Gastrocnemius medialis (tissue), 4 donors: Measurements from ENCODE around the gene CLDN20. TPM values are rescaled to one million over a fixed set of nuclear protein-coding genes. Genes with fewer than 3 reads are reported as not detected.
"Not testable (repeated sequence)": the region's sequence is repeated elsewhere in the genome, so short reads cannot be mapped to it uniquely, and the experiment has no call there.

Experiments used
- ATAC-seq, 2 donors: fragments of 150-250 bp; one replicate each; pipeline ENCODE4 v1.9.1; 2016
- DNase-seq, 2 donors: peaks; one replicate each; pipeline ENCODE4 v3.0.0-alpha.2; 2019
- H3K27ac ChIP-seq, 4 donors: fragments of 200-600 bp; sonication (generic); 1 replicate in 1 of 4; 2 replicates in 3 of 4; pipeline ENCODE4 v1.5.1; 2016 to 2018; ENCODE audit warnings: mild to moderate bottlenecking in 2 of 4, moderate library complexity in 1 of 4
- H3K27me3 ChIP-seq, 3 donors: fragments of 200-600 bp; sonication (generic) in 2 of 3; 1 replicate in 1 of 3; 2 replicates in 2 of 3; pipeline versions ENCODE4 v1.5.1 to v1.6.0; 2016 to 2019; ENCODE audit warnings: mild to moderate bottlenecking in 1 of 3, moderate library complexity in 1 of 3
- H3K36me3 ChIP-seq, 2 donors: fragments of 200-600 bp; sonication (generic) in 1 of 2; one replicate each; pipeline ENCODE4 v1.5.1; 2017 to 2018
- H3K4me1 ChIP-seq, 2 donors: fragments of 200-600 bp; sonication (generic) in 1 of 2; one replicate each; pipeline ENCODE4 v1.5.1; 2016 to 2017; ENCODE audit warnings: mild to moderate bottlenecking in 2 of 2
- H3K4me3 ChIP-seq, 4 donors: fragments of 200-600 bp; sonication (generic) in 3 of 4; 1 replicate in 1 of 4; 2 replicates in 3 of 4; pipeline ENCODE4 v1.5.1; 2016 to 2019; ENCODE audit warnings: mild to moderate bottlenecking in 2 of 4
- H3K9me3 ChIP-seq, 3 donors: fragments of 200-600 bp; sonication (generic) in 2 of 3; 1 replicate in 1 of 3; 2 replicates in 2 of 3; pipeline ENCODE4 v1.5.1; 2016 to 2019
- CTCF ChIP-seq, 5 experiments: fragments of 450-650 bp in 3 of 5; fragments of 200-600 bp in 2 of 5; sonication (generic) in 2 of 5; IDR thresholded peaks in 4 of 5; conservative IDR thresholded peaks in 1 of 5; 1 replicate in 4 of 5; 2 replicates in 1 of 5; pipeline ENCODE4 v1.5.1; 2016 to 2019; ENCODE audit warnings: antibody characterized with exemption in 5 of 5, mild to moderate bottlenecking in 3 of 5, moderate library complexity in 3 of 5
- POLR2A ChIP-seq, 2 donors: fragments of 450-650 bp; IDR thresholded peaks; one replicate each; pipeline ENCODE4 v1.6.1; 2017; ENCODE audit warnings: antibody characterized with exemption in 2 of 2, mild to moderate bottlenecking in 2 of 2, moderate library complexity in 2 of 2
- in situ Hi-C, 4 donors: fragments of 200-750 bp; cut with MboI; loops; one replicate each; pipeline versions ENCODE4 v1.15.0 to v1.8.0; 2017; ENCODE audit warnings: low sequenced_read_pairs in 4 of 4
- intact Hi-C: fragments of 100-400 bp; cut with DNase I; formaldehyde crosslinking; loops from one replicate; pipeline ENCODE4 v1.15.1; 2023; ENCODE audit warnings: low total_unique reads
- total RNA-seq, 4 donors: library from RNA; depleted of rRNA; stranded (reverse); fragments of >200 nt; gene quantifications; one replicate each; pipeline versions ENCODE4 v1.1.0 to v1.2.3, GENCODE V29; 2016

CLDN20 gene
- total RNA-seq, 4 donors from 2014 or later = not detected

DNA sequence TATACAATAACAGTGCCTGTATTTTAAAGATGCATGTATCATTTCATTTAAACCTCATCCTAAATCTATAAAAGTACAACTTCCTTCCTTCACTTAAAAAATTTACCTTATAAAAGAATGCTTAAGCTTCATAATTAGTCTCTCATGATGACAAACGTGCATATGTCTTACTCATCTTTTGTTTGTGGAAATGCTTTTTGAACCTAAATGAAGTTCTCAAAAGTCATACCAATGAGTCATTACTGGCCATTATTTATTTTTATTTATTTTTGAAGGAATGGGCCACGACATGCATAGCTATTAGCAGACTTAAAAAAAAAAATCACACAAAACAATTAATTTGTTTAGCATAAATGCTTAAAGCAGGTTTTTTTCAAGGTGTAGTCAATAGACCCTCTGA lies 46.8 kb downstream of the CLDN20 start:
- intact Hi-C loops (loop anchor here (5.0 to 10.0 kb wide), 5 partner anchors 58 to 1934 kb away; partner anchors contain the start of genes ARID1B and SCAF8), in situ Hi-C loops (loop anchor here in 1 of 4 donors (25.0 kb wide), 1 partner anchor 1477 kb away; the partner anchor contains the start of gene ARID1B)
- DNase-seq (no peak), ATAC-seq (no peak)
- no peak for TF ChIP-seq CTCF (IDR thresholded peaks at IDR 0.05 in 4 of 5, conservative IDR thresholded peaks at IDR 0.05 in 1 of 5)
- TF ChIP-seq POLR2A (IDR thresholded peaks at IDR 0.05) = no peak
- no peak overlapping the region for H3K4me3 ChIP-seq
- no peak overlapping the region for H3K27ac ChIP-seq
- peaks cover 2 to 10% of the 10 kb centered on the region in 2 donors for H3K4me1 ChIP-seq
- H3K9me3 ChIP-seq = no peaks in the 10 kb centered on the region
- H3K36me3 ChIP-seq = peaks cover 0 to 30% of the 10 kb centered on the region in 2 donors
- H3K27me3 ChIP-seq = no peaks in the 10 kb centered on the region

DNA sequence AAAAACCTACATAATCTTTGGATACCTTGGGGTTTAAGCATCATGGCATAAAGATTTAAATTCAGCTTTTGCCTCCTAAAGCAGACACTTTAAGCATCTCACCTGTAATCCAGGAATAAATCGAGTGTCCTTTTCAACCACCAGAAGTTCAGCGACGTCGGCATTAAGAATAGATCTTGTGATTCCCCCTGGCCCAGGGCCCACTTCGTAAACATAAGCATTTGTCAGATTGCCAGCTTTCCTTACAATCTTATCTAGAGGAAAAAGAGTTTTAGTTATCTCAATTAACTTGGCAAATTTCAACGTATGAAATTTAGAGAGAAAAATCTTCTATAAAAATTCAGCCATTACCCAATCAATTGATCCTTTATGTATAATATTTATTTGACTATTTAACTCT lies 47.3 kb downstream of the CLDN20 start:
- Histone ChIP-seq H3K4me1 (peaks cover 3 to 11% of the 10 kb centered on the region in 2 donors), H3K27me3 (no peaks in the 10 kb centered on the region), H3K9me3 (no peaks in the 10 kb centered on the region), H3K36me3 (peaks cover 0 to 30% of the 10 kb centered on the region in 2 donors), H3K27ac (no peak overlapping the region), H3K4me3 (no peak overlapping the region)
- DNase-seq = no peak
- intact Hi-C loops (loop anchor here (5.0 to 10.0 kb wide), 5 partner anchors 59 to 1934 kb away; partner anchors contain the start of genes ARID1B and SCAF8), in situ Hi-C loops (loop anchor here in 1 of 4 donors (25.0 kb wide), 1 partner anchor 1476 kb away; the partner anchor contains the start of gene ARID1B)
- no peak for ATAC-seq
- TF ChIP-seq CTCF (IDR thresholded peaks at IDR 0.05 in 4 of 5, conservative IDR thresholded peaks at IDR 0.05 in 1 of 5) (no peak), POLR2A (IDR thresholded peaks at IDR 0.05) (no peak)

DNA sequence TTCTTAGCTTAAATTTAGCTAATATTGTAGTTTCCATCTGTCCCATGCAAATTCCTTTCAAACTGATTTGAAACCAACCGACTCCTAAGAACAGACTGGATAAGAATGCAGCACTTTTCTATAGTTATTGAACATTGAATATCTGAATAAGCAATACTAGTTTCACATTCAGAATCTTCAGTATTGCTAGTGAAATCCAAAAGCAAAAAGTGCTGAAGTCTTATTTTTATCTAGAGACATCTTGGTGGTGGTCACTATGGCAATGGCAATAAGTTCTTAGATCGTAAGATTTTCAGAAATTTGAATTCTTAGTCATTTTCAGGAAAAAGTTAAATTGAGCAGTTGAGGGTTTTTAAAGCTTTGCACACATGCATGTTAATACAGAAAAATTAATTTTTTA lies 47.8 kb downstream of the CLDN20 start:
- TF ChIP-seq CTCF (IDR thresholded peaks at IDR 0.05 in 4 of 5, conservative IDR thresholded peaks at IDR 0.05 in 1 of 5) (no peak), POLR2A (IDR thresholded peaks at IDR 0.05) (no peak)
- Histone ChIP-seq H3K27ac (no peak overlapping the region), H3K36me3 (peaks cover 0 to 30% of the 10 kb centered on the region in 2 donors), H3K4me3 (no peak overlapping the region), H3K9me3 (no peaks in the 10 kb centered on the region), H3K27me3 (no peaks in the 10 kb centered on the region), H3K4me1 (peaks cover 3 to 11% of the 10 kb centered on the region in 2 donors)
- DNase-seq = no peak
- intact Hi-C loops (loop anchor here (5.0 to 10.0 kb wide), 5 partner anchors 59 to 1933 kb away; partner anchors contain the start of genes ARID1B and SCAF8), in situ Hi-C loops (loop anchor here in 1 of 4 donors (25.0 kb wide), 1 partner anchor 1476 kb away; the partner anchor contains the start of gene ARID1B)
- ATAC-seq = no peak

- peaks cover 3 to 11% of the 10 kb centered on the region in 2 donors for H3K4me1 ChIP-seq
- in situ Hi-C loops = loop anchor here in 1 of 4 donors (25.0 kb wide), 1 partner anchor 1474 kb away; the partner anchor contains the start of gene ARID1B
Observed at GRCh38 chr6:155312950-155313349, 49.1 kb downstream of the CLDN20 start.

GRCh38 chr6:155313602-155314091 lies 49.8 kb downstream of the CLDN20 start:
- in situ Hi-C loops (loop anchor here in 1 of 4 donors (25.0 kb wide), 1 partner anchor 1474 kb away; the partner anchor contains the start of gene ARID1B), intact Hi-C loops (loop anchor here (1.0 to 10.0 kb wide), 6 partner anchors 61 to 1931 kb away; partner anchors contain the start of genes ARID1B and SCAF8)
- Histone ChIP-seq H3K9me3 (no peaks in the 10 kb centered on the region), H3K4me1 (peaks cover 3 to 11% of the 10 kb centered on the region in 2 donors), H3K27ac (peak overlapping the region; percentile 87 to 93 (median 91)), H3K4me3 (peak overlapping the region; percentile 84 to 95 (median 88)), H3K36me3 (peaks cover 0 to 21% of the 10 kb centered on the region in 2 donors), H3K27me3 (no peaks in the 10 kb centered on the region)
- DNase-seq (no peak), ATAC-seq (peak in 1 of 2 donors; percentile 4)
- TF ChIP-seq CTCF (IDR thresholded peaks at IDR 0.05 in 4 of 5, conservative IDR thresholded peaks at IDR 0.05 in 1 of 5) = no peak
- TF ChIP-seq POLR2A (IDR thresholded peaks at IDR 0.05) = no peak

More at GRCh38 chr6:155312950-155313349, 49.1 kb downstream of the CLDN20 start:
- intact Hi-C loops = loop anchor here (5.0 to 10.0 kb wide), 5 partner anchors 61 to 1932 kb away; partner anchors contain the start of genes ARID1B and SCAF8
- not testable (repeated sequence) for H3K27me3 ChIP-seq, ATAC-seq, H3K9me3 ChIP-seq, DNase-seq
- Histone ChIP-seq H3K27ac (peak overlapping the region in 3 of 4 donors; percentile 4 to 92 (median 87)), H3K36me3 (peaks cover 0 to 24% of the 10 kb centered on the region in 2 donors), H3K4me3 (peak overlapping the region in 2 of 4 donors; percentile 88 to 95)
